Central memory CD8-positive, alpha-beta T cell (primary cell): ENCODE data around the gene C1orf94.

Experiments used
- ATAC-seq: fragments of 150-1000 bp; cut with Tn5 transposase; replicated peaks from 2 replicates; pipeline ENCODE4 v1.10.0; 2022; ENCODE audit warnings: mild to moderate bottlenecking, moderate FRiP score, moderate number of reproducible peaks; ENCODE audit not compliant: poor library complexity, severe bottlenecking; ENCODE audit errors: extremely low read depth
- DNase-seq, 2 donors: peaks; one replicate each; pipeline ENCODE4 v3.0.0; 2021; ENCODE audit warnings: low spot score in 2 of 2
- H3K27ac Mint-ChIP-seq: one replicate; pipeline ENCODE4 v1.8.0; 2022; ENCODE audit warnings: low read depth, mild to moderate bottlenecking, moderate library complexity, mixed read lengths
- H3K27me3 Mint-ChIP-seq: one replicate; pipeline ENCODE4 v1.8.0; 2022; ENCODE audit warnings: mixed read lengths
- H3K36me3 Mint-ChIP-seq: one replicate; pipeline ENCODE4 v1.8.0; 2022; ENCODE audit warnings: mild to moderate bottlenecking, moderate library complexity, mixed read lengths; ENCODE audit not compliant: insufficient read depth
- H3K4me1 Mint-ChIP-seq: one replicate; pipeline ENCODE4 v1.8.0; 2022; ENCODE audit warnings: mixed read lengths
- H3K4me3 Mint-ChIP-seq: one replicate; pipeline ENCODE4 v1.8.0; 2022; ENCODE audit warnings: mild to moderate bottlenecking, moderate library complexity, mixed read lengths
- H3K9me3 Mint-ChIP-seq: one replicate; pipeline ENCODE4 v1.8.0; 2022; ENCODE audit warnings: mixed read lengths

Gene C1orf94, protein sequence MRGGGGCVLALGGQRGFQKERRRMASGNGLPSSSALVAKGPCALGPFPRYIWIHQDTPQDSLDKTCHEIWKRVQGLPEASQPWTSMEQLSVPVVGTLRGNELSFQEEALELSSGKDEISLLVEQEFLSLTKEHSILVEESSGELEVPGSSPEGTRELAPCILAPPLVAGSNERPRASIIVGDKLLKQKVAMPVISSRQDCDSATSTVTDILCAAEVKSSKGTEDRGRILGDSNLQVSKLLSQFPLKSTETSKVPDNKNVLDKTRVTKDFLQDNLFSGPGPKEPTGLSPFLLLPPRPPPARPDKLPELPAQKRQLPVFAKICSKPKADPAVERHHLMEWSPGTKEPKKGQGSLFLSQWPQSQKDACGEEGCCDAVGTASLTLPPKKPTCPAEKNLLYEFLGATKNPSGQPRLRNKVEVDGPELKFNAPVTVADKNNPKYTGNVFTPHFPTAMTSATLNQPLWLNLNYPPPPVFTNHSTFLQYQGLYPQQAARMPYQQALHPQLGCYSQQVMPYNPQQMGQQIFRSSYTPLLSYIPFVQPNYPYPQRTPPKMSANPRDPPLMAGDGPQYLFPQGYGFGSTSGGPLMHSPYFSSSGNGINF

DNA sequence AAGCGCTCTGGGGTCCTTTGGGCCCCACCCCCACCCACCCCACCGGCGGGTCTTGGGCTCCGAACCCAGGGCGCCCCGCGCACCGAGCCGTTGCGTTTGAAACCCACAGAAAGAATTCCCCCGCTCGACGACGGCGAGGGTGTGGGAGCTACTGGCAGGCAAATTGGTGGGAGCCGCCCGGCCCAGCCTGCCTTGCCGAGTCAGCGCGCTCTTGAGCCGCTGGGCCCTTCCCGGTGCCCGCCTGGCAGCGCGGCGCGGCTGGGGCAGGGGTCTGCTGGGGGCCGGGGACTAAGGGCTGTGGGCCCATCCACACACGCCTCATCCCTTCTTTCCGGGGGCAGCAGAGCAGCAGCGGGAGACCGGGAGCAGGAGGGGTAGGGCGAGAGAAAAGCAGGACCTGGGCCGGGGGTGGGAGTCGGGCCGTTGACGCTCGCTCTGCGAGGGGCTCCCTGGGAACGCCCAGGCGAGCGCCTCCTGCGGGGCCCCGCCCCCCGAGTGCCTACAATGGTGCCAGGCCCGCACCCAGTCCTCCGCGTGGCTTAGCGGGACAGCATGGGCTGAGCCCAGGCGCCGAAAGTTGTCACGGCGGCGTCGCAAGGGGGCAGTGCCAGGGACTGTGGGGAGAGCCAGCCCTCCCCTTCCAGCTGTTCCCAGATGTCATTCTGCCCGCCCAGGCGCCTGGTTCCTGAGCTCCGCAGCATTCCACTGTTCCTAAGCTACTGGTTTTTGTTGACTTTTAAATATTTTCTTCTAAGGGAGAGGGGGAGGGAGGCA is at the start of gene C1orf94:
C1orf94 (plus strand) TSS at position 78 of the 774 bp plus-strand sequence. CDS start 883 bp downstream, outside the sequence.
- no peak within 1 kb of the TSS for H3K4me3 Mint-ChIP-seq
- ATAC-seq (no peak), DNase-seq (no peak)
- H3K27ac Mint-ChIP-seq: no peak within 1 kb of the TSS
- no peaks in the 10 kb centered on the region for H3K4me1 Mint-ChIP-seq
- H3K27me3 Mint-ChIP-seq: peaks cover 67% of the 10 kb centered on the region
- no peaks in the 10 kb centered on the region for H3K9me3 Mint-ChIP-seq
- no peaks in the 10 kb centered on the region for H3K36me3 Mint-ChIP-seq

DNA sequence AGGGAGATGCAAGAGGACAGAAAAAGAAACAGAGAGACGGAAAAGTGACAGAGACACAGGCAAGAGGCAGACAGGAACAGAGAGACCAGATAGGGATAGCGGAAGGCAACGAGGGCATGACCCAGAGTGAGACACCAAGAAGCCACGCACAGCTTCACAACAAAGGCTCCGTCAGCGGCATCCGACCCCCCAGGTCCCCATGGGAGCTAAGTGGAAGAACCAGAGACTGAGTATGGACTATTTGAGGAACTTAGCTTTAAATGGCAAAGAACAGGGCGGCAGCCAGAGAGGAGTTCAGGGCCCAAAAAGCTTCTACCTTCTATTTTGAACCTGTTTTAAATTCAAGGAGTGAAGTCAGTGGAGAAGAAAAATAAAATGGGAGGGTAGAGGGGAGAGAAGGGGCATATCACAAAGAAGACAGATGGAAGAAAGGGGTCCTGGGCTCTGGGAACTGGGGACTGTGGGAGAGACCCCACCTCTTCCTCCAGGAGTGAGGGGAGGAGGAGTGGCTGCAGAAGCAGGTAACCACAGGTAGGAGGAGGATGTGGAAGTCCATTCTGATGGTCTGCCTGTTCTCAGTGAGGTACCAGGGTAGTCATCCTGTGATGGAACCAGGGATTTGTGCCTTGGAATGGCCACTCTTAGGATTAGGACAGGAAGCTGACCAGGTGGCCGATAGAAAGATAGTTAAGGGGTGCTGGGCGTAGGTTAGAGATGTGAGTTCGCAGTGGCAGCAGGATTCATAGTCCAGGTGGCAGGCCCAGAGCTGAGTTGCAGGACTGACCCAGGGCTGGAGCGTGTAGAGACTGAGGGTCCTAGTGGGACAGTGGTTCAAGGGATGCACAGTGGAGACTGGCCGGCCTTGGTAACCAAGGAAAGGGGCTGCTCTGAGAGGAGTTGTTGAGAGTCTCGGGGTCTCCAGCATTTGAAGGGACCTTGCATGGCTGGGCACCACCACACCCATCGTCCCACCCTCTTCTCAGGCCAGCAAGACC is 49.4 kb upstream of the C1orf94 start:
- Mint-ChIP-seq H3K4me3 (no peak overlapping the region), H3K36me3 (no peaks in the 10 kb centered on the region), H3K27me3 (peaks cover 80% of the 10 kb centered on the region), H3K4me1 (no peaks in the 10 kb centered on the region), H3K9me3 (peaks cover 5% of the 10 kb centered on the region), H3K27ac (no peak overlapping the region)
- ATAC-seq: no peak
- no peak for DNase-seq

DNA sequence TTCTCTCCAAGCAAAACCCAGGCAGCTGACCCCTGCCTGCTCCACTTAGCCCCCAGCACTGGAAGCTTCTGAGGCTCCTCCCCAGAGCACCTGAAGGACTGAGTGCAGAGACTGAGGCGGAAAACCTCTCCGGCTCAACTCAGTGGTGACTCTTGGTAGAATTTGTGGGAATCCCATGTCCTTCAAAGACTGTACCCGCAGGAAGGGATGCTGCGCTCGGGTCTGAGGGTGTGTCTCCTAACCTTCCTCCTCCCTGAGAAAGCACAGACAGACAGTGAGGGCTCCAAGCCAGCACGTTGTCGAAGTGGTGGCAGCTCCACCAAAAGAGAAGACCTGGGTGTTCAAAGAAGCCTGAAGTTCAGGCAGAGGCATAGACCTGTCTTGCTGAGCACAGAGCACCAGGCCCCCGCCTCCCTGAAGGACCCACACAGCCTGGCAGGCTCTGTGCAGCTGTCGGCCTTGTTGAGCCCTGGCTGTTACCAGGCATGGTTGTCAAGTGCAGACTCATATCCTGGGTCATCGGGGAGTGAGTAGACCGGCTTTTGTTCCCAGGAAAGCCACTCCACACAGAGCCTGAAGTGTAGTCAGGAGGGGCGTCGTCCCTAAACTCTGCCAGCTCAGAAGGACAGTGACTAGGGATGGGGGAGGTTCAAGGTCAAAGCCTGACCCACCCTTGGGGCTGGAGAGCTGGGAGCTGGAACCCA is 48.4 kb upstream of the C1orf94 start:
- Mint-ChIP-seq H3K27ac (no peak overlapping the region), H3K9me3 (peaks cover 5% of the 10 kb centered on the region), H3K36me3 (no peaks in the 10 kb centered on the region), H3K4me1 (no peaks in the 10 kb centered on the region), H3K4me3 (no peak overlapping the region), H3K27me3 (peaks cover 70% of the 10 kb centered on the region)
- no peak for DNase-seq
- no peak for ATAC-seq

DNA sequence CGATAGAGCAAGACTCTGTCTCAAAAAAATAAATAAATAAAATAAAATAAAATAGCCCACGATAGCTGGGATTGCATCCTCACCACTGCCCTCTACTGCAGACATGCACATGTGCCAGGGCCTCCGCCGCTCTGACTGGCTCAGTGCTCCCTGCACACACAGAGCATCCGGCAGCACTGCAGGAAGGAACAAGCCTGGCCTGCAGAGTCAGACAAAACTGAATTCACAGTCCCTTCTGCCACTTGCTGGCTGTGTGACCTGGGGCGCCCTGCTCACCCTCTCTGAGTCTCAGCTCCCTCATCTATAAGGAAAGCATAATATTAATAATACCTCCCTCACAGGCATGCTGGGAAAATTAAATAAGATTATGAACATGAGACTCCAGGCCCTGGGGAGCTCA is 47.1 kb upstream of the C1orf94 start:
- ATAC-seq (no peak), DNase-seq (no peak)
- Mint-ChIP-seq H3K27me3 (peaks cover 67% of the 10 kb centered on the region), H3K9me3 (peaks cover 5% of the 10 kb centered on the region), H3K4me1 (no peaks in the 10 kb centered on the region), H3K36me3 (no peaks in the 10 kb centered on the region), H3K27ac (no peak overlapping the region), H3K4me3 (no peak overlapping the region)

DNA sequence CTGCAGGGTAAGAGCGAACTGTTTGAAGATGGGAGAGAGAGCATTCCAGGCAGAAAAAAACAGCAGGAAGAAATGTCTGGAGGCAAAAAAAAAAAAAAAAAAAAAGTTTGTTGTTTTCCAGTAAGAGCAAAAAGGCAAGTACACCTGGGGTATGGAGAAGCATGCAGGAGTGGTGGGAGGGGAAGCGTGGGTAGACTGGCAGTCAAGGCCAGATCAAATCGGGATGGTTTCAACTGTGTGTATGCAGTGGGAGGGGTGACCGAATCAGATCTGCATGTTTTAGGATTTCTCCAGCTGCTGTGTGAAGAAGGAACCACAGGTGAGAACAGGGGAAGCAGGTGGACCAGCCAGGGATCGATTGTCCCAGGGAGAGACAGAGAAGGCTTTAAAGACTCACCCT is 46.4 kb upstream of the C1orf94 start:
- no peak for ATAC-seq
- no peak overlapping the region for H3K4me3 Mint-ChIP-seq
- no peaks in the 10 kb centered on the region for H3K36me3 Mint-ChIP-seq

DNA sequence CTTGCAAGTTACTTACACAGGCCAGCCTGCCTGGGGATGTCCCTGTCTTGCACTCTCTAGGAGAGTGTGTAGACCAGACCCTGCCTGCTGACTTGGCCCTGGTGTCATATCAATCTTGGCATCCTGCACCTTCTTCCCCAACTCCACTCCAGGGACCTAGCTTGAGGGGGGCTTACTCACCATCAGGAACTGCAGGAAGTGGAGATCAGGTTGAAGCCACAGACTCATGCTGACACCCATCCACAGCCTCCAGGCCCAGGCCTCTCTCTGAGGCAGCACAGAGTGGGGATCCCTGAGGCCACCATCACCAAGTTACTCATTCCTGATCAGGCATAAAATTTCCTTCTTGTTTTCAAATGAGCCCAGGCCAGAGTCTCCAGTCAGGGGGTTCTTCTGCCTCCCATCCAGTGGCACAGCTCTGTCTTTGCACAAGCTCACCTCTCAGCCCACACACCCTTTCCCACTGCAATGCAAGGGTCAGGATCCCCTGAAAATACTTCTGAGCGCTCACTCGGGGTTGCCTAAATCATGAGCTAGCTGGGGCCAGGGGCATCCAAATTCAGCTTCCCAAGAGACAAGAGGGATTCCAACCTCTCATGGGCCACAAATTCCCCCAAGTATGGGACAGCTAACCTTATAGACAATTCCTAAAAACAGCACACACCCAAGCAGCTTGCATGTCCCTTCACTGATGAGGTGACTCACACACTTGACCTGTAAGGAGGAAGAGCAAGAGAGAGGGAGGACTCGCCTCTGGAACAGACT is 45.1 kb upstream of the C1orf94 start:
- ATAC-seq (no peak), DNase-seq (no peak)
- no peaks in the 10 kb centered on the region for H3K36me3 Mint-ChIP-seq
- H3K4me1 Mint-ChIP-seq: no peaks in the 10 kb centered on the region
- no peak overlapping the region for H3K4me3 Mint-ChIP-seq
- H3K27ac Mint-ChIP-seq: no peak overlapping the region
- H3K9me3 Mint-ChIP-seq: no peaks in the 10 kb centered on the region
- peaks cover 50% of the 10 kb centered on the region for H3K27me3 Mint-ChIP-seq

More for the DNA sequence above, 46.4 kb upstream of the C1orf94 start:
- Mint-ChIP-seq H3K27me3 (peaks cover 60% of the 10 kb centered on the region), H3K27ac (no peak overlapping the region), H3K9me3 (no peaks in the 10 kb centered on the region), H3K4me1 (no peaks in the 10 kb centered on the region)
- no peak for DNase-seq

DNA sequence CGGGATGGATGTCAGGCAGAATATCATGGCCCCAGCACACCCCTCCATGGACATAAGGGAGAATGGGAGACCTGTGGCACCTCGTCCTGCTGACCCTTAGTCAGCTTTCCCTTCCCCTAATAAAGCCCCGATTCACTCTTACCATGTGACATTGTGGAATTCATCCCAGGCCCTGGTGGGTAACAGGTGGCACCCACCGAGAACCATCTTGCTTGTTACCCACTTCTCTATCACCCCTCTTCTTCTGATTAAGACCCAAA is 44.6 kb upstream of the C1orf94 start:
- no peak overlapping the region for H3K27ac Mint-ChIP-seq
- H3K4me1 Mint-ChIP-seq: no peaks in the 10 kb centered on the region
- H3K36me3 Mint-ChIP-seq: no peaks in the 10 kb centered on the region
- H3K9me3 Mint-ChIP-seq: no peaks in the 10 kb centered on the region
- peaks cover 45% of the 10 kb centered on the region for H3K27me3 Mint-ChIP-seq
- DNase-seq (no peak), ATAC-seq (no peak)
- no peak overlapping the region for H3K4me3 Mint-ChIP-seq

DNA sequence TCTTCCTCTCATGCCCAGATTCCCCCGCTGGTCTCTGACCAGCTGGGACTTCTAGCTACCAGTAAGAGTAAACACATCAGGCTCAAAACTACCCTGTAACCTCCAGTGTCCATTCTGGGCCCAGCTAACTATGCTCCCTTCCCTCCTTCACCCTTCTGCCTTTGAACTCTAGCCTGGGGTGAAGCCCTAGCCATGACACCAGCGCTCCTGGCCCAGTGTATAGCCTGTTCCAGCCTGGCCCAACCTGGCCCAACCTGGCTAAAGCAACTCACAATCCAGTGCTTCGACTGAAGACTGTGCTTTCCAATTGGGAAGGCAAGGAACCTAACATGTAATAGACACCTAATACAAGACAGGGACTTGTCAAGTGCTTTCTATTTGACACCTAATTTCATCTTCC is 39.3 kb upstream of the C1orf94 start:
- ATAC-seq (no peak), DNase-seq (no peak)
- no peak overlapping the region for H3K4me3 Mint-ChIP-seq
- H3K9me3 Mint-ChIP-seq: no peaks in the 10 kb centered on the region
- H3K27me3 Mint-ChIP-seq: peaks cover 11% of the 10 kb centered on the region
- no peaks in the 10 kb centered on the region for H3K36me3 Mint-ChIP-seq
- H3K27ac Mint-ChIP-seq: no peak overlapping the region
- no peaks in the 10 kb centered on the region for H3K4me1 Mint-ChIP-seq

DNA sequence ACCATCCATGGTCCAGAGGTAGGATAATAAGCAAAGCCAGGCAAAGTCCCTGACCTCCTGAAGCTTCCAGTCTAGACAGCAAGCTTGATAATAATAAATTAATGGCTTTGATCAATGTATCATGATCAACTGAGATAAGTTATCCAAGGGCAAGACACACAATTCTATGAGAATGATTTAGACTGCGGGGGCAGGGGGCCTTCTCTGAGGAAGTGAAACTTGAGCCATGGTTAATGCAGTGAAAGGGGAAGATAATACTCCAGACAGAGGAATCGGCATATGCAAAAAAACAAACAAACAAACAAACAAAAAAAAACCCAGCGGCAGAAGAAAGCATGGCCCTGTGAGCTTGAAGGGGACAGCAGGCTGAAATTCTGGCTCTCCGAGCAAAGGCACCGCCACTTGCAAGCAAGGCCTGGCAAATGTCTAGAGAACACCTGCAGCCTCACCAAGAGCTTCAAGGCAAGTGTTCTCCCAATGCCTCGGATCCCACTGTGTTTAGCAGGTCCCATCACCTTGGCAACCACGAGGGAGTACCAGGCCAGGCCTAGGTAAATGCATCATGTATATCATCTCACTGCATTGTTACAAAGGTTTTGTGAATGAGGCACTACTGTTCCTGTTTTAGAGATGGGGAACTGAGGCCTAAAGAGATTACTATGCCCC is 36.6 kb upstream of the C1orf94 start:
- Mint-ChIP-seq H3K27me3 (peaks cover 18% of the 10 kb centered on the region), H3K4me1 (no peaks in the 10 kb centered on the region), H3K36me3 (no peaks in the 10 kb centered on the region), H3K9me3 (no peaks in the 10 kb centered on the region), H3K27ac (no peak overlapping the region), H3K4me3 (no peak overlapping the region)
- no peak for ATAC-seq
- no peak for DNase-seq

DNA sequence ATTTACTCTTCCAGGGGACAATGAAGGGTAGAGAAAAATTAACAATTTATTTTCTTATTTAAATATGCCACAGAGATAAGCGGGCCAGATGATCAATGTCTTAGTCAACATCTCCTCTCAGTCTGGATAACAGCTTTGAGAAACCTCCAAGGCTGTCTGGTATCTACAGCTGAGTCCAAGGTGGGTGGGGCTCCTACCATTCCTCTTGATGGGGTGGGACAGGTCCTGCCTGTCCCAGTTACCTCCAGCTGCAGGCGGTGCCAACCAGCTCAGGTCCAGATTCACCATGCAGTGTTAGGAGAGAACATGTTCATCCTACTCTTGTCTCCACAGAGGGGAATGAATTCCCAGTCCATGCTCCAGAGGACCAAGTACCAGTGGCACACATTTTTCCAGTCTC is 32.7 kb upstream of the C1orf94 start:
- DNase-seq (no peak), ATAC-seq (no peak)
- Mint-ChIP-seq H3K4me1 (no peaks in the 10 kb centered on the region), H3K27ac (no peak overlapping the region), H3K36me3 (no peaks in the 10 kb centered on the region), H3K27me3 (peaks cover 44% of the 10 kb centered on the region), H3K9me3 (no peaks in the 10 kb centered on the region), H3K4me3 (no peak overlapping the region)

DNA sequence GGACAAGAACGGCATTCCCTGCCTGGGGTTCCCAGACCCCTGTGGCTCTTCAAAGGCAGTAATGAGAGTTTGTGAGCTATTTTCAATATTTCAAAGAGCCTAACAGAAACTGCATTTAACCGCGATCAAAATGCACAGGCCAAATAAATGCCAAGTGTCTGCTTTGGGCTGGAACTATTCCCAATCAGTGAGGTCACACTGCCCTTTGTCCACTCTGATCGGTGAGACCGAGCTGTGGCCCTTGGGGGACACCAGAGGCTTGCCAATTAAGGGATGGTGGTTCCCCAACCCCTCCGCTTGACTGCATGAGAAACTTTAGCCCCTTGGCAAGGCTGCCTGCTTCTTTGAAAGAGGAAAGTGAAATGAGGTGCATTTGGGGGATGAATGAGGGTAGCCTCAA is 31.9 kb upstream of the C1orf94 start:
- Mint-ChIP-seq H3K4me1 (no peaks in the 10 kb centered on the region), H3K36me3 (no peaks in the 10 kb centered on the region), H3K27ac (no peak overlapping the region), H3K27me3 (peaks cover 51% of the 10 kb centered on the region), H3K4me3 (no peak overlapping the region), H3K9me3 (no peaks in the 10 kb centered on the region)
- DNase-seq (no peak), ATAC-seq (no peak)
